H9 (cell line): ENCODE data around the gene SYVN1. TPM values are rescaled to one million over a fixed set of nuclear protein-coding genes. Genes with fewer than 3 reads are reported as not detected.

ENCODE experiments used
- DNase-seq: peaks from one replicate; pipeline ENCODE4 v3.0.0-alpha.2; 2017
- H2AFZ ChIP-seq: one replicate; pipeline ENCODE4 v1.6.1; 2013; ENCODE audit warnings: mild to moderate bottlenecking, low read length, control low read depth, moderate library complexity
- H2AK5ac ChIP-seq: 2 replicates; pipeline ENCODE4 v1.6.1; 2013; ENCODE audit warnings: low read length, control low read depth, mixed read lengths; ENCODE audit not compliant: insufficient read length
- H2BK120ac ChIP-seq: one replicate; pipeline ENCODE4 v1.6.1; 2013; ENCODE audit warnings: low read depth, mild to moderate bottlenecking, low read length, control low read depth, inconsistent platforms; ENCODE audit not compliant: poor library complexity, severe bottlenecking
- H2BK12ac ChIP-seq: 2 replicates; pipeline ENCODE4 v1.6.1; 2013; ENCODE audit warnings: low read length, control low read depth, mixed read lengths, low read depth; ENCODE audit not compliant: insufficient read length
- H2BK15ac ChIP-seq: 2 replicates; pipeline ENCODE4 v1.6.1; 2013; ENCODE audit warnings: low read depth, low read length, control low read depth
- H2BK20ac ChIP-seq: one replicate; pipeline ENCODE4 v1.6.1; 2013; ENCODE audit warnings: low read depth, mild to moderate bottlenecking, low read length, control low read depth, inconsistent platforms; ENCODE audit not compliant: poor library complexity, severe bottlenecking
- H2BK5ac ChIP-seq: 2 replicates; pipeline ENCODE4 v1.6.1; 2013; ENCODE audit warnings: low read length, control low read depth, mixed read lengths; ENCODE audit not compliant: insufficient read length
- H3K14ac ChIP-seq: 2 replicates; pipeline ENCODE4 v1.6.1; 2013; ENCODE audit warnings: low read length, control low read depth; ENCODE audit not compliant: insufficient read depth
- H3K18ac ChIP-seq: 2 replicates; pipeline ENCODE4 v1.6.1; 2013; ENCODE audit warnings: low read depth, mild to moderate bottlenecking, mixed read lengths, low read length, control low read depth; ENCODE audit not compliant: insufficient read length
- H3K23ac ChIP-seq: 2 replicates; pipeline ENCODE4 v1.6.1; 2013; ENCODE audit warnings: low read length, control low read depth, mixed read lengths, low read depth; ENCODE audit not compliant: insufficient read length
- H3K23me2 ChIP-seq: 2 replicates; pipeline ENCODE4 v1.6.1; 2013; ENCODE audit warnings: low read depth, mild to moderate bottlenecking, mixed read lengths, low read length, control low read depth; ENCODE audit not compliant: insufficient read length, poor library complexity, severe bottlenecking
- H3K27ac ChIP-seq: 2 replicates; pipeline ENCODE4 v1.5.1; 2013; ENCODE audit warnings: low read length, control low read depth, mixed read lengths, low read depth; ENCODE audit not compliant: insufficient read length
- H3K27me3 ChIP-seq: 2 replicates; pipeline ENCODE4 v1.6.1; 2013; ENCODE audit warnings: low read length, control low read depth, inconsistent platforms; ENCODE audit not compliant: insufficient read depth
- H3K4ac ChIP-seq: 2 replicates; pipeline ENCODE4 v1.6.1; 2013; ENCODE audit warnings: low read depth, mild to moderate bottlenecking, control low read depth, inconsistent platforms, low read length, moderate library complexity
- H3K4me1 ChIP-seq: 2 replicates; pipeline ENCODE4 v1.6.1; 2013; ENCODE audit warnings: low read length, control low read depth, inconsistent platforms; ENCODE audit not compliant: insufficient read depth
- H3K4me2 ChIP-seq: 2 replicates; pipeline ENCODE4 v1.6.1; 2013; ENCODE audit warnings: low read length, control low read depth, mixed read lengths; ENCODE audit not compliant: insufficient read length, insufficient read depth
- H3K56ac ChIP-seq: 2 replicates; pipeline ENCODE4 v1.6.1; 2013; ENCODE audit warnings: low read depth, mild to moderate bottlenecking, mixed read lengths, low read length, control low read depth; ENCODE audit not compliant: insufficient read length
- H3K79me1 ChIP-seq: 2 replicates; pipeline ENCODE4 v1.6.1; 2013; ENCODE audit warnings: low read depth, mild to moderate bottlenecking, moderate library complexity, low read length, control low read depth, inconsistent platforms; ENCODE audit not compliant: insufficient read depth, poor library complexity, severe bottlenecking
- H3K79me2 ChIP-seq: 2 replicates; pipeline ENCODE4 v1.6.1; 2013; ENCODE audit warnings: low read length, control low read depth, inconsistent platforms; ENCODE audit not compliant: insufficient read depth
- H3K9ac ChIP-seq: 2 replicates; pipeline ENCODE4 v1.6.1; 2013; ENCODE audit warnings: low read length, control low read depth, mixed read lengths; ENCODE audit not compliant: insufficient read length; ENCODE audit errors: extremely low read depth
- H3K9me3 ChIP-seq: one replicate; pipeline ENCODE4 v1.6.1; 2013; ENCODE audit warnings: low read depth, low read length, inconsistent platforms; ENCODE audit not compliant: control insufficient read depth
- H3T11ph ChIP-seq: one replicate; pipeline ENCODE4 v1.6.1; 2013; ENCODE audit warnings: mild to moderate bottlenecking, low read length, control low read depth, inconsistent platforms
- H4K20me1 ChIP-seq: one replicate; pipeline ENCODE4 v1.6.1; 2013; ENCODE audit not compliant: control insufficient read depth, insufficient read length, insufficient read depth
- H4K5ac ChIP-seq: 2 replicates; pipeline ENCODE4 v1.6.1; 2013; ENCODE audit warnings: low read depth, mild to moderate bottlenecking, mixed read lengths, low read length, control low read depth; ENCODE audit not compliant: insufficient read length
- H4K8ac ChIP-seq: replicated peaks from 2 replicates; pipeline ENCODE4 v1.6.1; 2013; ENCODE audit warnings: low read length, control low read depth, mixed read lengths, low read depth; ENCODE audit not compliant: insufficient read length
- H4K91ac ChIP-seq: 2 replicates; pipeline ENCODE4 v1.6.1; 2013; ENCODE audit warnings: low read depth, mild to moderate bottlenecking, moderate library complexity, mixed read lengths, low read length, control low read depth; ENCODE audit not compliant: insufficient read length
- H3K27ac Mint-ChIP-seq, 3 experiments: 2 replicates in 2 of 3; 3 replicates in 1 of 3; pipeline ENCODE4 v1.8.0; 2020 to 2021; ENCODE audit warnings: mixed read lengths in 3 of 3, mild to moderate bottlenecking in 1 of 3, moderate library complexity in 1 of 3
- H3K27me3 Mint-ChIP-seq: 2 replicates; pipeline ENCODE4 v1.8.0; 2021; ENCODE audit warnings: low read depth, mild to moderate bottlenecking, moderate library complexity, mixed read lengths
- H3K36me3 Mint-ChIP-seq, 3 experiments: 2 replicates in 2 of 3; 3 replicates in 1 of 3; pipeline ENCODE4 v1.8.0; 2020 to 2021; ENCODE audit warnings: low read depth in 3 of 3, mixed read lengths in 3 of 3; ENCODE audit not compliant: insufficient read depth in 1 of 3
- H3K4me1 Mint-ChIP-seq, 2 experiments: 2 replicates each; pipeline ENCODE4 v1.8.0; 2020; ENCODE audit warnings: mixed read lengths in 2 of 2
- H3K4me3 Mint-ChIP-seq, 2 experiments: 2 replicates in 1 of 2; 3 replicates in 1 of 2; pipeline ENCODE4 v1.8.0; 2020 to 2021; ENCODE audit warnings: mild to moderate bottlenecking in 2 of 2, mixed read lengths in 2 of 2, moderate library complexity in 1 of 2
- H3K9me3 Mint-ChIP-seq, 2 experiments: 2 replicates in 1 of 2; 3 replicates in 1 of 2; pipeline ENCODE4 v1.8.0; 2020; ENCODE audit warnings: mild to moderate bottlenecking in 2 of 2, mixed read lengths in 2 of 2, moderate library complexity in 1 of 2
- WGBS: extraction: QIAGEN DNeasy Blood & Tissue Kit; methylation state at CpG from one replicate; pipeline ENCODE4 v1.1.7; 2013; ENCODE audit warnings: missing lambda C conversion rate, low lambda C conversion rate, mixed read lengths; ENCODE audit not compliant: insufficient read length; ENCODE audit errors: extremely low coverage; 5-methylcytosine and 5-hydroxymethylcytosine counted together
- total RNA-seq: library from RNA; stranded (reverse); gene quantifications from 2 replicates; pipeline ENCODE4 v1.2.1, GENCODE V29; 2021
- TF ChIP-seq, protein P1 (sequence below): fragments of 200-600 bp; sonication (generic); conservative IDR thresholded peaks from 3 replicates; pipeline ENCODE4 v1.8.0; 2021; ENCODE audit warnings: antibody characterized with exemption, mild to moderate bottlenecking

The SYVN1 gene
- total RNA-seq, 1 experiment from 2014 or later = 31.6 TPM

DNA sequence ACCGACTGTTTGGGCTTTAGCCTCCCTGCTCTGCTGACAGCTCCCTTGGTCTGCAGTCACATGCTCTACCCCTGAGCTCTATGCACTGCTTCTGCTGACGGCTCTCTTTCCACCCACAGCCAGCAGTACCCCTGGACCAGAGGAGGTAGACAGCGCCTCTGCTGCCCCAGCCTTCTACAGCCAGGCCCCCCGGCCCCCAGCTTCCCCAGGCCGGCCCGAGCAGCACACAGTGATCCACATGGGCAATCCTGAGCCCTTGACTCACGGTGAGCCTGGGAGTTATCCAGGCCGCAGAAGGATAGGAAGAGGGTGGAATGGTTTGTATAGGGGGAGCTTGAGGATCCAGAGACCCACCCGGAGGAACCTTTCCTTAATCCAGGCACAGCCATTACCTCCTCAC is 47.5 kb downstream of the SYVN1 start:
- Histone ChIP-seq H4K91ac (no peak overlapping the region), H3K27me3 (no peaks in the 10 kb centered on the region), H2BK15ac (no peak overlapping the region), H3K9ac (no peak overlapping the region), H2BK5ac (no peak overlapping the region), H3K9me3 (no peaks in the 10 kb centered on the region), H3K56ac (no peak overlapping the region), H2BK12ac (no peak overlapping the region), H3K23ac (no peak overlapping the region), H4K8ac (no peak overlapping the region), H3K4me2 (no peak overlapping the region), H3K14ac (no peak overlapping the region), H3K79me1 (no peaks in the 10 kb centered on the region), H3T11ph (no peak overlapping the region), H3K23me2 (peaks cover 12% of the 10 kb centered on the region), H2BK20ac (no peak overlapping the region), H2AK5ac (no peak overlapping the region), H3K18ac (no peak overlapping the region), H2AFZ (no peak overlapping the region), H4K20me1 (peaks cover 3% of the 10 kb centered on the region), H4K5ac (no peak overlapping the region), H3K79me2 (peaks cover 8% of the 10 kb centered on the region; the same call in 1 of the 2 replicates), H3K4ac (no peak overlapping the region), H2BK120ac (no peak overlapping the region), H3K4me1 (no peaks in the 10 kb centered on the region), H3K27ac (no peak overlapping the region)
- H3K36me3 Mint-ChIP-seq = peaks cover 10 to 51% (median 49%) of the 10 kb centered on the region in 3 experiments
- peaks cover 14 to 16% of the 10 kb centered on the region in 2 experiments for H3K4me1 Mint-ChIP-seq
- no CpG with 5 or more reads among the region's 9 CpGs for WGBS
- H3K9me3 Mint-ChIP-seq = no peaks in the 10 kb centered on the region; a peak in 1 of 5 replicates
- H3K27me3 Mint-ChIP-seq = no peaks in the 10 kb centered on the region
- TF ChIP-seq, protein P1, sequence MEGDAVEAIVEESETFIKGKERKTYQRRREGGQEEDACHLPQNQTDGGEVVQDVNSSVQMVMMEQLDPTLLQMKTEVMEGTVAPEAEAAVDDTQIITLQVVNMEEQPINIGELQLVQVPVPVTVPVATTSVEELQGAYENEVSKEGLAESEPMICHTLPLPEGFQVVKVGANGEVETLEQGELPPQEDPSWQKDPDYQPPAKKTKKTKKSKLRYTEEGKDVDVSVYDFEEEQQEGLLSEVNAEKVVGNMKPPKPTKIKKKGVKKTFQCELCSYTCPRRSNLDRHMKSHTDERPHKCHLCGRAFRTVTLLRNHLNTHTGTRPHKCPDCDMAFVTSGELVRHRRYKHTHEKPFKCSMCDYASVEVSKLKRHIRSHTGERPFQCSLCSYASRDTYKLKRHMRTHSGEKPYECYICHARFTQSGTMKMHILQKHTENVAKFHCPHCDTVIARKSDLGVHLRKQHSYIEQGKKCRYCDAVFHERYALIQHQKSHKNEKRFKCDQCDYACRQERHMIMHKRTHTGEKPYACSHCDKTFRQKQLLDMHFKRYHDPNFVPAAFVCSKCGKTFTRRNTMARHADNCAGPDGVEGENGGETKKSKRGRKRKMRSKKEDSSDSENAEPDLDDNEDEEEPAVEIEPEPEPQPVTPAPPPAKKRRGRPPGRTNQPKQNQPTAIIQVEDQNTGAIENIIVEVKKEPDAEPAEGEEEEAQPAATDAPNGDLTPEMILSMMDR = no peak
- no peak for DNase-seq
- H3K27ac Mint-ChIP-seq = 0 out of 7 replicates have a peak overlapping the region, but pooled peaks of 1 of the 3 experiments have one; percentile 35
- no peak overlapping the region for H3K4me3 Mint-ChIP-seq
